GM18861 (cell line): Measurements from ENCODE around the gene GJC3.
"Not testable (repeated sequence)": the region's sequence is repeated elsewhere in the genome, so short reads cannot be mapped to it uniquely, and the experiment has no call there.

ENCODE experiments used
- ATAC-seq: cut with Tn5 transposase; IDR thresholded peaks from one replicate; pipeline ENCODE4 v1.9.1; 2021; ENCODE audit not compliant: unreplicated experiment

GJC3 gene, protein sequence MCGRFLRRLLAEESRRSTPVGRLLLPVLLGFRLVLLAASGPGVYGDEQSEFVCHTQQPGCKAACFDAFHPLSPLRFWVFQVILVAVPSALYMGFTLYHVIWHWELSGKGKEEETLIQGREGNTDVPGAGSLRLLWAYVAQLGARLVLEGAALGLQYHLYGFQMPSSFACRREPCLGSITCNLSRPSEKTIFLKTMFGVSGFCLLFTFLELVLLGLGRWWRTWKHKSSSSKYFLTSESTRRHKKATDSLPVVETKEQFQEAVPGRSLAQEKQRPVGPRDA

DNA sequence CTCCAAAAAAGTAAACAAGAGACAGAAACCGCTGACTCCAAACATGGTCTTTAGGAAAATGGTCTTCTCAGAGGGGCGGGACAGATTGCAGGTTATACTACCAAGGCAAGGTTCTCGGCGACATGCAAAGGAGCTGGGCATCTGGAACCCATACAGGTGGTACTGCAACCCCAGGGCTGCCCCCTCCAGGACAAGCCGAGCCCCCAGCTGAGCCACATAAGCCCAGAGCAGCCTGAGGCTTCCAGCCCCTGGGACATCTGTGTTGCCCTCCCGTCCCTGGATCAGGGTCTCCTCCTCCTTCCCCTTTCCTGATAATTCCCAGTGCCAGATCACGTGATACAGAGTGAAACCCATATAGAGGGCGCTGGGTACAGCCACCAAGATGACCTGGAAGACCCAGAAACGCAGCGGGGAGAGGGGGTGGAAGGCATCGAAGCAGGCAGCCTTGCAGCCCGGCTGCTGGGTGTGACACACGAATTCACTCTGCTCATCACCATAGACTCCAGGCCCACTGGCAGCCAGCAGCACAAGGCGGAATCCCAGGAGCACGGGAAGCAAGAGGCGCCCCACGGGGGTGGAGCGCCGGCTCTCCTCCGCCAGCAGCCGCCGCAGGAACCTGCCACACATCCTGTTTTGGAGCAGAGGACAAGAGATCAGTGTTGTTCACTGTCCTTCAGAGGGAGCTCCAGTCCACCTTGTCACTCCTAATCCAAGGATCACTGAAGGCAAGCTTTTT is at the start of gene GJC3:
TSS of gene GJC3 (minus strand) at position 627 of the 736 bp plus-strand sequence. CDS start at position 627, 0 bp downstream.
- no peak for ATAC-seq

DNA sequence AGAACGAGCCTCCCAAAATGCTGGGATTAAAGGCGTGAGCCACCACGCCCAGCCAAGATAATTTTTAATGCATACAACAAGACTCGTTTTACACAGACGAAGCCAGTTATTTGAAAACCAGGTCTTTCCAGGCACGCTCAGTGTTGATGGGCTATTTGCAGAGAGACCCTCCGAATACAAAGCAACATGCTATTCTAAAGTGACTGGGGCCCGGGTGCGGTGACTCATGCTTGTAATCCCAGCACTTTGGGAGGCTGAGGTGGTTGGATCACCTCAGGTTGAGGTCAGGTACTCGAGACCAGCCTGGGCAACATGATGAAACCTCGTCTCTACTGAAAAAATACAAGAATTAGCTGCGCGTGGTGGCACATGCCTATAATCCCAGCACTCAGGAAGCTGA is 47.2 kb upstream of the GJC3 start:
- ATAC-seq: no peak

DNA sequence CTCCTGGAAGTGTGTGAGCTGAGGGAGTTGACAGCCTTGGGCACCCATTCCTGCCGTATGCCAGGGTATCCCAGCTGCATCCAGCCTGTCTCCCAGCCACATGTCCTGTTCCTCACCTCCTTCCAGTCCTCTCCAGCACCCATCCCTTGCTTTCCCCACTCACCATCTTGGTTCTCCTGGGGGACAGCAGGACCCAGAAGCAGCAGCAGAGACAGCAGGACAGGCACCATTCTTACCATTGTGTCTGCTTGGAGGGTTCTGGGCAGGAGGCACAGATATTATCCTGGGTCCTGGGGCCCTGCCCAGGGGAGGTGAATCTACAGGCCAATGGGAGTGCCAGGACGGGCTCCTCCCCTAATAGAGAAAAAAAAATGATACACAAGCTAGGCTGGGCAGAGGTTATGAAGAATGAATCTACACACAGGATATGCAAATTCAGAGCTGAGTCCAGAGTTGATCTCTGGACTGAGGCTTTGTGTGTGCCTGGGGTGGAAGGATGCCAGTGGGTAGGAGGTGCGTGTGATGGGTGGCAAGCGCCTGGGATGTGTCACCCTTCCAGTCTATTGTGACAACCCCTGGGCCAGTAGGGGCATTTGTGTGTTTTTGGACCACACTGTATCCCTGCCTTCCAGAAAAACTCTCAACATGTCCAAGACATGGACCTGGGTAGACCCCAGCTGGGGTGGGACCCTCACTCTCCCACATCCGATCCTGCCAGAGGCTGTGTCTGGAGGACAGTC is 46.5 kb upstream of the GJC3 start, which contains the start of gene AZGP1:
TSS of gene AZGP1 (minus strand) at position 250 of the 740 bp plus-strand sequence. CDS start at position 239, 11 bp downstream.
- no peak for ATAC-seq

DNA sequence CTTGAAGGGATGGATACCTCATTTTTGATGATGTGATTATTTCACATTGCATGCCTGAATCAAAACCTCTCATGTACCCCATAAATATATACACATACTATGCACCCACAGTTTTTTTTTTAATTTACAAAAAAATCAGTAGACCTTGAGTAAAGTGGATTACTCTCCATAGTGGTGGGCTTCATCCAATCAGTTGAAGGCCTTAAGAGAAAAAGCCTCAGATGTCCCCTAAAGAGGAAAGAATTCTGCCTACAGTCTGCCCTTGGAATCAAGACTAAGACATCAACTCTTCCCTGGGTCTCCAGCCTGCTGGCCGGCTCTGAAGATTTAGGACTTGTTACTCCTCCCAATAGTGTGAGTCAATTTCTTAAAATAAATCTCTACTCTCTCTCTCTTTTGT is 45.3 kb upstream of the GJC3 start:
- no peak for ATAC-seq

DNA sequence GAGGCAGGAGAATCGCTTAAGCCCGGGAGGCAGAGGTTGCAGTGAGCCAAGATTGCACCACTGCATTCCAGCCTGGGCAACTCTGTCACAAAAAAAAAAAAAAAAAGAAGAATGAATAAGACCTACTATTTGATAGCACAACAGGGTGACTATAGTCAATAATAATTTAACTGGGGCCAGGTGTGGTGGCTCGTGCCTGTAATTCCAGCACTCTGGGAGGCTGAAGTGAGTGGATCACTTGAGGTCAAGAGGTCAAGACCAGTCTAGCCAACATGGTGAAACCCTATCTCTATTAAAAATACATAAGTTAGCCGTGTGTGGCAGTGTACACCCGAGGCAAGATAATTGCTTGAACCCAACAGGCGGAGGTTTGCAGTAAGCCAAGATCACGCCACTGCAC is 44.4 kb upstream of the GJC3 start:
- ATAC-seq: not testable (repeated sequence)

DNA sequence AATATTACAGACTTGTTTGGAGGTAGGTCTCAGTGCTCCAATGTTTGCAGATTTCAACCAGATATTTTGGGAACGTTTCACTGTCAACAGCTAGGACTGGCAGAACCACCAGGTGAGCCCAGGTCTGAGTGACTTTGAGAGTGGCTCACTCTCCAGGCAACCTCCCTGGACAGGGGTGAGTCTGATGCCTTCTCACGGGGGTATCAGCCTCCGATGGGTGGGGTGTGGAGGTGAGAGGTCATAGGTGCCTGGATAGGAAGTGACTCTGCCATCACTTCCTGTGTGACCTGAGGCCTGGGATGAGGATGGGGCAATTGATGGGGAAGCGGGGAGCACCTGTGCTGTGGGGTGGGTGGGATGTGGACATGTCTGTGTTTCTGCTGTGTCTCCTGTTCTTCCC is 41.8 kb upstream of the GJC3 start:
- no peak for ATAC-seq

DNA sequence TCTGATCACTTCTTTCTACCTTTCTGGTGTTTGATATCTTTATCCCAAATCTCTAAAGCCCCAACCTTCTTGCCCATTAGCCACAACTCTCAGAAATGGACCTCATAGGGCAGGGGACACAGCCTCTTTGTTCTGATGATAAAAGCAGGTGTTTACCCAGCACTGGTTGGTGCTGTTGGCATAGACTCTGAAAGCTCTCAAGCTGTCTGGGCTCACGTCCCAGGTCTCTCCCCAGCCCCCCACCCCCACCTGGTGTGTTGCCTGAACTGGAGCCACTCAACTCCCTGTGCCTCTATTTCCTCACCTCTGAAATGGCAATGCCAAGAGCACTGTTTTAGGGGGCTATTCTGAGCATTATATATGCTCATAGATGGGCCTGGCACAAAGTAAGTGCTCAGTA is 40.4 kb upstream of the GJC3 start:
- ATAC-seq: not testable (repeated sequence)

DNA sequence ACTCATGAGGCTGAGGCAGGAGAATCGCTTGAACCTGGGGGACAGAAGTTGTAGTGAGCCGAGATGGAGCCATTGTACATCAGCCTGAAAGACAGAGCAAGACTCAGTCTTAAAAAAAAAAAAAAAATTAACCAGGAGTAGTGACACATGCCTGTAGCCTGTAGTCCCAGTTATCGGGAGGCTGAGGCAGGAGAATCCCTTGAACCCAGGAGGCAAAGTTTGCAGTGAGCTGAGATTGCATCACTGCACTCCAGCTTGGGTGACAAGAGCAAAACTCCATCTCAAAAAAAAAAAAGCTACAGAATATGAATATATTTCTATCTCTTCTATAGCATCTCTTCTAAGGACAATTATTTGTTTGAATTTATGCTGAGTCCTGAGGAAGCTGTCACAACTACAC is 39.9 kb upstream of the GJC3 start:
- no peak for ATAC-seq

DNA sequence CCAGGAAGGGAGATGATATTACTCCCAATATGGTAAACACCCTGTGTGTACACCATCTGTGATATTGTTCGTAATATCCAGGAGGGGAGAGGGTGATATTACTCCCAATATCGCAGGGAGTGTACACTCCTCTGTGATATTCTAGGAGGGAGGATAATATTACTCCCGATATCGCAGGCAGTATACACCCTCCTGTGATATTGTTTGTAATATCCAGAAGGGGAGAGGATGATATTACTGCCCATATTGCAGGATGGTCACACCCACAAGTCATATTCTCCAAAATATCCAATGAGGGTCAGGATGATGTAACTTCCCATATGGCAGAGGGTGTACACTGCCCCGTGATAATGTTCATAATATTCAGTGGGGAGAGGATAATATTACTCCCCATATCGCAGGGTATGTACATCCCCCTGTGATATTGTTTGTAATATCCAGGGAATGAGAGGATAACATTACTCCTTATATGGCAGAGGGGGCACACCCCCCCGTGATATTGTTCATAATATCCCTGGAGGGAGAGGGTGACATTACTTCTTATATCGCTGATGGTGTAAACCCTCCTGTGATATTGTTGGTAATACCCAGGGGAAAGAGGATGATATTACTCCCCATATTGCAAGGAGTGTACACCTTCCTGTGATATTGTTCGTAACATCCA is 29.3 kb upstream of the GJC3 start:
- ATAC-seq: no peak

DNA sequence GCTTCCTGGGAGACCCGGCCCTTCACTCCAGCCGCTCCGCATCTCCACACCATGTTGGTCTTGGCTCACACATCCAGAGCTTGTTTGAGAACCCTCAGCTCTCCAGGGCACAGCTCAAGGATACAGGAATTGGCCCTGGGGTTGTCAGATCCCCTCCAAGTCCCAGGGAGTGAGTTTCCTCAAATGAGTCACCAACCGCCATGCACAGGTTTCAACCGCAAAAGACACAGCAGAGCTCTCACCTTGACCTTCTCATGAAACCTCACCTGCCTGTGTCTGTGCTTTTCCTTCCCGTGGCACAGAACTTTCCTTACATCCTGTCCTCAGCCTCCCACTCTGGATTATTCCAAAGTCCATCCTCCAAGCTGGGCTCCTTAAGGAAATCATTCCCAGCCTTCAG is 25.8 kb upstream of the GJC3 start:
- no peak for ATAC-seq

DNA sequence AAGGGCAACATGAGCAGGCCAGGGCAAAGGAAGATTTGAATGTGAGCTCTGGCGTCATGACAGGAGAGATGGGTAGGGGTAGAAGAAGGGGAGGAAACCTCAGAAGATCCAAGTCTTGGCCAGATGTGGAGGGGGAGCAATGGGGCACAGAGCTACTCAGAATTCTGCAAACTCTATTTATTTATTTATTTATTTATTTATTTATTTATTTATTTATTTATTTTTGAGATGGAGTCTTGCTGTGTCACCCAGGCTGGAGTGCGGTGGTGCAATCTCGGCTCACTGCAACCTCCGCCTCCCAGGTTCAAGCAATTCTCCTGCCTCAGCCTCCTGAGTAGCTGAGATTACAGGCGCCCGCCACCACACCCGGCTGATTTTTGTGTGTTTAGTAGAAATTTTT is 25.2 kb upstream of the GJC3 start:
- not testable (repeated sequence) for ATAC-seq

DNA sequence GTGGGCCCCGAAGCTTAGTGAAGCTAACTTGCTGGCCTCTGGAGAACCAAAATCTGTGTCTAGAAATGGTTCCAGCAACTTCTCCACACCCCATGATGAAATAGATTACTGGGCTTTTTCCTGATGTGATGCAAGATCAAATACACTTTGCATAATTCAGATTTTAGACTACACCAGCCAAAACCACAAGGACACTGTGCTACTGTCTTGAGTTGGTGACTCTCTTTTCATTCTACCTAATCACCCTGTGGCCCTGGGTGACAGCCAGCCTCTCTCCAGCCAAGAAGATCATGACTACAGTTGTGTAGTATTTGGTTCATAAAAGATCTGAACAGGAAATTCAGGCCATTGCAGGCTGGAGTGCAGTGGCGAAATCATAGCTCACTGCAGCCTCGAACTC is 24.2 kb upstream of the GJC3 start:
- ATAC-seq: no peak

DNA sequence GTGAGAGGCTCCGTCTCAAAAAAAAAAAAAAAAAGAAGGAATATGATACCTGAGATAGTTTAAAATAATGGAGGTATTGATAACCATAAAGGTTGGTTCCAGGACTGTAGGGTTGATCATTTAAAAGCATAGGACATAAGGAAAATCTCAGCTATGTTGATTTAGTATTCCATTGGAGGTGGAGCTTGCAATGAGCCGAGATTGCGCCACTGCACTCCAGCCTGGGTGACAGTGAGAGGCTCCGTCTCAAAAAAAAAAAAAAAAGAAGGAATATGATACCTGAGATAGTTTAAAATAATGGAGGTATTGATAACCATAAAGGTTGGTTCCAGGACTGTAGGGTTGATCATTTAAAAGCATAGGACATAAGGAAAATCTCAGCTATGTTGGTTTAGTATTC is 23.2 kb upstream of the GJC3 start:
- not testable (repeated sequence) for ATAC-seq

DNA sequence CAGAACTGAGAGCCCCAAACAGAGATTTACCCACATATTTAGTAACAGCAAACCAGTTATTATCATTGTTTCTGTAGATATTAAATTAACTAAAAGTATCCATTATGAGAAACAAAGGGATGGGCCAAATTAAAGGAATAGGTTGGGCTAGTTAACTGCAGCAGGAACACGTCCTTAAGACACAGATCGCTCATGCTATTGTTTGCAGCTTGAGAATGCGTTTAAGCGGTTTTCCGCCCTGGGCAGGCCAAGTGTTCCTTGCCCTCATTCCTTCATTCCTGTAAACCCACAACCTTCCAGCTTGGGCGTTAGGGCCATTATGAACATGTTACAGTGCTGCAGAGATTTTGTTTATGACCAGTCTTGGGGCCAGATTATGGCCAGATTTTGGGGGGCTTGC is 21.4 kb upstream of the GJC3 start:
- ATAC-seq: not testable (repeated sequence)

DNA sequence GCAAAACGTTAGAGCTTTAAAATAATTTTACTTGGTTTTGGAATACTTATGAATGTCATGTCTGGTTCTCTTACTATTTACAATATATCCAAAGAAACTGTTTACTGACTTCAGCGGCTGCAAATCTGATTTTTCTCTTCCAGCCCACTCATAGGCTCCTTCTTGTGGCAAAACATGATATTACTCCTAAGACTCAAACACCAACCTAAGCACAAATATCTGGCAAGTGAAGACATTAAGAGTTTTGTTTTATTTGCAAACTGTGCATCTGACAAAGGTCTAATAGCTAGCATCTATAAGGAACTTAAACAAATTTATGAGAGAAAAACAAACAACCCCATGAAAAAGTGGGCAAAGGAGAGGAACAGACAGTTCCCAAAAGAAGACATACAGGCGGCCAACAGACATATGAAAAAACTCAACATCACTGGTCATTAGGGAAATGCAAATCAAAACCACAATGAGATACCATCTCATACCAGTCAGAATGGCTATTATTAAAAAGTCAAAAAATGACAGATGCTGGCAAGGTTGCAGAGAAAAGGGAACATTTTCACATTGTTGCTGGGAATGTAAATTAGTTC is 20.3 kb upstream of the GJC3 start:
- ATAC-seq: no peak

DNA sequence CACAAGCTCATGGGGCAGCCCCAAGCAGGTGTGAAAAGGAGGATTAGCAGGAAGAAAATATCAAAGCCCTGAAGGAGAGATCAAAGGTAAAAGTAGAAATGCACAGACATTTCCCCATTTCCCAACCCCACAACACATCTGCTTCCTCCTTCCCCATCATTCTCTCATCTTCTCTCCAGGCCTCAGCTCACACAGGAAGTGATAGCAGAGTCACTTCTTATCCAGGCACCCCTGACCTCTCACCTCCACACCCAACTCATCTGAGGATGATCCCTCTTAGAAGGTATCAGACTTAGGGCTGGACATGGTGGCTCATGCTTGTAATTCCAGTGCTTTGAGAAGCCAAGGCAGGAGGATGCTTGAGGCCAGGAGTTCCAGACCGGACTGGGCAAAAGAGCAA is 18.2 kb upstream of the GJC3 start:
- ATAC-seq: no peak

DNA sequence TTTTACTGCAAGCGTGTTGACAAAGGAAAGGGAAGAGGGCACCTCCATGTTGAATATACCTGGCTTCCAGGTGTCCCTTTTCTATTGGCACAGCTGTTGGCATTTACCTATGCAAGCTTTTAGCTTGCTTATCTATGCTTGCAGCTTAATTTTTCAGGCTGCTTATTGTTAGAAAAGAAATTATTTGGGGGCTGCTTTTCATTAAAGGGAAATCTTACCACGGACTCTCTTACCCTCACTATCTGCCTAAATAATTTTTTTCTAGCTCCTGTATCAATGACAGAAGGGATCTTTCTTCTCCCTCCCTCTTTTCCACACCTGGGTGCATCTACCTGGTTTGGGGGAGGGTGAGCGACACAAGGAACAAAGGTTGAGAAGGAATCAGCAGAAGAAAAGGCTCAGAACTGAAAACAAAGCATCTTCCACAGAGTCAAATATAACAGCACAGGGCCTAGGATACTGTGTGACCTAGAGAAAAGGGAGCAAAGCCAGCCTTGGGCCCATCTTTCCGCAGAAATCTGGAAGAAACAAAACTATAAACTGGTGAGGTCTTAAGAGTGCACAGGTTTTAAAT is 15.2 kb upstream of the GJC3 start:
- ATAC-seq: no peak

DNA sequence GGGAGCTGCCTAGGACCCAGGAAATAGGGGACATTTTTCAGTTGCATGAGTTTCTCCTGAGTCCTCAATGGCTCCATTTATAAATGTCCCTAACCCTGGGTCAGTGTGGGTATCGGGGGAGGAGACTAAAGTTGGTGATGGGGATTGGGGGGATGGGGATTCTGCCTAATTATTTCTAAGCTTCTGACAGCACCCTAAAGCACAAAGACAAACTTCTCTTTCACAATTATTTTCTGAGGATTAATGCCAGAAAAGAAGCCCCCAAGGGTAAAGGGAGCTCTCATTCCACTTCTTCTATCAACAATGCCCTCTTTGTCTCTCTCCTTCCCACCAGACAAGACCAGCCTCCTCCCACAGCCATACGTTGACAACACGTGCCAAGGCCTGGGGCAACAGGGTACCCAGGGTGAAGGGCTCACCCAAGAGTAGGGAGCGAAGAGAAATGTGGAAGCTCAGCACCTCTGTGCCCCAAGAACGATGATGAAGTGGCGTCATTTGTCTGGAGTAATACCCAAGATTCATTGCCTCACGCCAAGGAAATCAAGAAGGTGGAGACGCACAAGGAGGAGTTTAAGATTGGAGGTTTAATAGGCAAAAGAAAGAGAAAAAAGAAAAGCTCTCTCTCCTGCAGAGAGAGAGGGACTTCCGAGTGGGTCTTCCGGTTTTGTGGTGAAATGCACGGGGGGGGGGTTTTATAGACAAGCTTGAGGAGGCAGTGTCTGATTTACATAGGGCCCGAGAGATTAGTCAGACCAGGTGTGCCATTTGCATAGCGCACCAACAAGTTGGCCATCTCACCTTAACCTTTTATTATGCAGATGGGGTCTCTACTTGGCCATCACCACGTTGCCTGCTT is 14.4 kb upstream of the GJC3 start:
- ATAC-seq: no peak

DNA sequence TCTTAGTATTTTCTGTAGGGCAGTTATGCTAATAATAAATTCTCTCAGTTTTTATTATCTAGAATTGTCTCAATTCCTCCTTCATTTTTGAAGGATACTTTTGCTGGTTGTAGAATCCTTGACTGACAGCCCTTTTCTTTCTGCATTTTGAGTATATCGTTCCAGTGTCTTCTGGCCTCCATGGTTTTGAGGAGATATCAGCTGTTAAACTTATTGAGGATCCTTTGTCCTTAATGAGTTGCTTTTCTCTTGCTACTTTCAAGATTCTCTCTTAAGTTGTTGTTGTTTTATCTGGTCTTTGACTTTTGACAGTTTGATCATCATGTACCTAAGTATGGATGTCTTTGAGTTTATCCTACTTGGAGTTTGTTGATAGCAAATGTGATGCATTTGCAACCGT is 8.9 kb upstream of the GJC3 start:
- no peak for ATAC-seq

DNA sequence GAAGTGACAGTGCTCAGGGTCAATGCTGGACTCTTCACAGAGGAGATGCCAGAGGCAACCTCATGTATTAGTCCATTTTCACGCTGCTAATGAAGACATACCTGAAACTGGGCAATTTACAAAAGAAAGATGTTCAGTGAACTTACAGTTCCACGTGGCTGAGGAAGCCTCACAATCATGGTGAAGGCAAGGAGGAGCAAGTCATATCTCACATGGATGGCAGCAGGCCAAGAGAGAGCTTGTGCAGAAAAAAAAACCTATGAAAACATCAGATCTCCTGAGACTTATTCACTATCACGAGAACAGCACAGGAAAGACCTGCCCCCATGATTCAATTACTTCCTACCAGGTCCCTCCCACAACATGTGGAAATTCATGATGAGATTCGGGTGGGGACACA is 5.6 kb upstream of the GJC3 start:
- ATAC-seq: not testable (repeated sequence)
